ENCODE results near the gene MS4A6E.

The MS4A6E gene

GRCh38 chr11:60377401-60378136 lies 50.5 kb downstream of the MS4A6E start:
- DNase-seq: no peak
- Histone ChIP-seq H3K9me3 (ENCODE audit: control insufficient read depth, low read length) (no peaks in the 10 kb centered on the region), H4K8ac (ENCODE audit: low read length) (no peak overlapping the region), H3K79me1 (replicated peaks; ENCODE audit: low read length, poor library complexity, severe bottlenecking) (no peaks in the 10 kb centered on the region), H3K18ac (ENCODE audit: low read depth in 1 of 2, low read length in 2 of 2) (no peak overlapping the region), H2AFZ (ENCODE audit: low read depth, low read length) (no peak overlapping the region), H3K27ac (ENCODE audit: low read length, poor library complexity, severe bottlenecking) (no peak overlapping the region), H3K4me3 (ENCODE audit: insufficient read depth in 1 of 2, low read depth in 1 of 2, low read length in 2 of 2) (no peak overlapping the region), H3K14ac (ENCODE audit: low read length in 2 of 2) (no peak overlapping the region), H2BK15ac (ENCODE audit: low read depth, poor library complexity, severe bottlenecking) (no peak overlapping the region), H3K4ac (ENCODE audit: low read depth in 1 of 2, low read length in 2 of 2) (no peak overlapping the region), H2AK5ac (ENCODE audit: low read length, severe bottlenecking) (no peak overlapping the region), H3K23ac (ENCODE audit: low read length in 2 of 2) (no peak overlapping the region), H3K27me3 (ENCODE audit: control insufficient read depth in 1 of 2, insufficient read depth in 1 of 2, low read length in 2 of 2) (no peaks in the 10 kb centered on the region), H2BK5ac (ENCODE audit: low read depth, low read length, poor library complexity, severe bottlenecking) (no peak overlapping the region), H2BK12ac (ENCODE audit: low read length in 2 of 2) (no peak overlapping the region), H2BK120ac (ENCODE audit: low read depth, low read length) (no peak overlapping the region), H3K9ac (ENCODE audit: low read length) (no peak overlapping the region), H3K36me3 (ENCODE audit: control insufficient read depth in 1 of 2, insufficient read depth in 2 of 2, low read depth in 1 of 2, low read length in 2 of 2) (no peaks in the 10 kb centered on the region), H4K91ac (ENCODE audit: low read length) (no peak overlapping the region), H3K4me1 (ENCODE audit: control insufficient read depth, insufficient read depth, low read depth, low read length) (peaks cover 2% of the 10 kb centered on the region), H3K4me2 (ENCODE audit: low read length, poor library complexity, severe bottlenecking) (no peak overlapping the region)
- WGBS: 100% methylated on average over 1 of the region's 2 CpGs

- no peak within 1 kb of the TSS for H3K14ac ChIP-seq (ENCODE audit: low read length in 2 of 2)
- no peaks in the 10 kb centered on the region for H3K79me1 ChIP-seq (replicated peaks; ENCODE audit: low read length, poor library complexity, severe bottlenecking)
- no peak within 1 kb of the TSS for H2BK15ac ChIP-seq (ENCODE audit: low read depth, poor library complexity, severe bottlenecking)
- no peaks in the 10 kb centered on the region for H3K27me3 ChIP-seq (ENCODE audit: control insufficient read depth in 1 of 2, insufficient read depth in 1 of 2, low read length in 2 of 2)
- no peak within 1 kb of the TSS for H3K4ac ChIP-seq (ENCODE audit: low read depth in 1 of 2, low read length in 2 of 2)
- no peak within 1 kb of the TSS for H2AFZ ChIP-seq (ENCODE audit: low read depth, low read length)
- no peak within 1 kb of the TSS for H2BK12ac ChIP-seq (ENCODE audit: low read length in 2 of 2)
- peaks cover 2% of the 10 kb centered on the region for H3K4me1 ChIP-seq (ENCODE audit: control insufficient read depth, insufficient read depth, low read depth, low read length)
- no peak within 1 kb of the TSS for H4K91ac ChIP-seq (ENCODE audit: low read length)
- DNase-seq: no peak
- no peak within 1 kb of the TSS for H3K27ac ChIP-seq (ENCODE audit: low read length, poor library complexity, severe bottlenecking)
- no peak within 1 kb of the TSS for H3K4me2 ChIP-seq (ENCODE audit: low read length, poor library complexity, severe bottlenecking)
- H2AK5ac ChIP-seq (ENCODE audit: low read length, severe bottlenecking): no peak within 1 kb of the TSS
- H3K18ac ChIP-seq (ENCODE audit: low read depth in 1 of 2, low read length in 2 of 2): no peak within 1 kb of the TSS
- no peak within 1 kb of the TSS for H3K23ac ChIP-seq (ENCODE audit: low read length in 2 of 2)
- H3K9ac ChIP-seq (ENCODE audit: low read length): no peak within 1 kb of the TSS
- no peaks in the 10 kb centered on the region for H3K9me3 ChIP-seq (ENCODE audit: control insufficient read depth, low read length)
- no peak within 1 kb of the TSS for H2BK5ac ChIP-seq (ENCODE audit: low read depth, low read length, poor library complexity, severe bottlenecking)
- no peak within 1 kb of the TSS for H3K4me3 ChIP-seq (ENCODE audit: insufficient read depth in 1 of 2, low read depth in 1 of 2, low read length in 2 of 2)
- no peak within 1 kb of the TSS for H4K8ac ChIP-seq (ENCODE audit: low read length)
- H3K36me3 ChIP-seq (ENCODE audit: control insufficient read depth in 1 of 2, insufficient read depth in 2 of 2, low read depth in 1 of 2, low read length in 2 of 2): no peaks in the 10 kb centered on the region
- no peak within 1 kb of the TSS for H2BK120ac ChIP-seq (ENCODE audit: low read depth, low read length)
- WGBS: 49% methylated on average over 3 of the region's 3 CpGs
These were observed 51.3 kb downstream of the MS4A6E start, which contains the start of gene MS4A7 for GRCh38 chr11:60378354-60378753. Gene MS4A7, plus strand, starts transcription at chr11:60378532. Its CDS starts 4,610 bp downstream, at chr11:60383142.

GRCh38 chr11:60389279-60389910 lies 62.3 kb downstream of the MS4A6E start:
- H3K18ac ChIP-seq (ENCODE audit: low read depth in 1 of 2, low read length in 2 of 2): no peak overlapping the region
- H2BK120ac ChIP-seq (ENCODE audit: low read depth, low read length): no peak overlapping the region
- H3K9me3 ChIP-seq (ENCODE audit: control insufficient read depth, low read length): no peaks in the 10 kb centered on the region
- H2AK5ac ChIP-seq (ENCODE audit: low read length, severe bottlenecking): no peak overlapping the region
- H3K27me3 ChIP-seq (ENCODE audit: control insufficient read depth in 1 of 2, insufficient read depth in 1 of 2, low read length in 2 of 2): no peaks in the 10 kb centered on the region
- no peak overlapping the region for H3K4me3 ChIP-seq (ENCODE audit: insufficient read depth in 1 of 2, low read depth in 1 of 2, low read length in 2 of 2)
- no peak overlapping the region for H2BK15ac ChIP-seq (ENCODE audit: low read depth, poor library complexity, severe bottlenecking)
- no peaks in the 10 kb centered on the region for H3K79me1 ChIP-seq (replicated peaks; ENCODE audit: low read length, poor library complexity, severe bottlenecking)
- no peak overlapping the region for H4K91ac ChIP-seq (ENCODE audit: low read length)
- no peak overlapping the region for H2AFZ ChIP-seq (ENCODE audit: low read depth, low read length)
- 37% methylated on average over 3 of the region's 5 CpGs for WGBS
- no peaks in the 10 kb centered on the region for H3K36me3 ChIP-seq (ENCODE audit: control insufficient read depth in 1 of 2, insufficient read depth in 2 of 2, low read depth in 1 of 2, low read length in 2 of 2)
- no peak overlapping the region for H4K8ac ChIP-seq (ENCODE audit: low read length)
- H3K4me2 ChIP-seq (ENCODE audit: low read length, poor library complexity, severe bottlenecking): no peak overlapping the region
- H3K27ac ChIP-seq (ENCODE audit: low read length, poor library complexity, severe bottlenecking): no peak overlapping the region
- no peak overlapping the region for H2BK12ac ChIP-seq (ENCODE audit: low read length in 2 of 2)
- no peak overlapping the region for H3K9ac ChIP-seq (ENCODE audit: low read length)
- DNase-seq: peak; percentile 72
- H3K4ac ChIP-seq (ENCODE audit: low read depth in 1 of 2, low read length in 2 of 2): no peak overlapping the region
- H3K23ac ChIP-seq (ENCODE audit: low read length in 2 of 2): no peak overlapping the region
- no peak overlapping the region for H3K14ac ChIP-seq (ENCODE audit: low read length in 2 of 2)
- no peaks in the 10 kb centered on the region for H3K4me1 ChIP-seq (ENCODE audit: control insufficient read depth, insufficient read depth, low read depth, low read length)
- no peak overlapping the region for H2BK5ac ChIP-seq (ENCODE audit: low read depth, low read length, poor library complexity, severe bottlenecking)

DNA sequence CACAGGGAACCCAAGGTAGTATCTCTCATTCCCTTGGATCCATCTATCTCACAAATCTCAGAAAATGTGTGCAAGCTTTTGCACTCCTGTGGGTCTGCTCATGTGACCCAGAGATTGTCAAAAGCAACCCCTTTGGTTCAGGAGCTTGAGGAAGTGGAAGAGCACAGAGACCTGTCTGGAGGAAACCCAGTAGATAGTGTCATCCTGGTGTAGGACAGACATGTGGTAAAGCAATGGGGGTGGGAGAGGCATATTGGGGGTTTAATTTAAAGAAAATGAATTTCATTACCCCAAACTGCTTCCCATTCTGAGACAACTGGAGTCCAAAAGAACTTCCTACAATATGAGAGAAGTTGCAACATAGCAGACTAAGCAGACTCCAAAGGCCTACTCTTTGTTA lies 63.4 kb downstream of the MS4A6E start:
- Histone ChIP-seq H3K4me1 (ENCODE audit: control insufficient read depth, insufficient read depth, low read depth, low read length) (no peaks in the 10 kb centered on the region), H2AFZ (ENCODE audit: low read depth, low read length) (no peak overlapping the region), H3K79me1 (replicated peaks; ENCODE audit: low read length, poor library complexity, severe bottlenecking) (no peaks in the 10 kb centered on the region), H3K4me3 (ENCODE audit: insufficient read depth in 1 of 2, low read depth in 1 of 2, low read length in 2 of 2) (no peak overlapping the region), H4K91ac (ENCODE audit: low read length) (no peak overlapping the region), H3K18ac (ENCODE audit: low read depth in 1 of 2, low read length in 2 of 2) (no peak overlapping the region), H4K8ac (ENCODE audit: low read length) (no peak overlapping the region), H3K27ac (ENCODE audit: low read length, poor library complexity, severe bottlenecking) (no peak overlapping the region), H3K9me3 (ENCODE audit: control insufficient read depth, low read length) (no peaks in the 10 kb centered on the region), H2BK5ac (ENCODE audit: low read depth, low read length, poor library complexity, severe bottlenecking) (no peak overlapping the region), H3K27me3 (ENCODE audit: control insufficient read depth in 1 of 2, insufficient read depth in 1 of 2, low read length in 2 of 2) (no peaks in the 10 kb centered on the region), H3K4me2 (ENCODE audit: low read length, poor library complexity, severe bottlenecking) (no peak overlapping the region), H3K23ac (ENCODE audit: low read length in 2 of 2) (no peak overlapping the region), H2BK120ac (ENCODE audit: low read depth, low read length) (no peak overlapping the region), H2BK15ac (ENCODE audit: low read depth, poor library complexity, severe bottlenecking) (no peak overlapping the region), H3K9ac (ENCODE audit: low read length) (no peak overlapping the region), H2BK12ac (ENCODE audit: low read length in 2 of 2) (no peak overlapping the region), H3K36me3 (ENCODE audit: control insufficient read depth in 1 of 2, insufficient read depth in 2 of 2, low read depth in 1 of 2, low read length in 2 of 2) (no peaks in the 10 kb centered on the region), H3K4ac (ENCODE audit: low read depth in 1 of 2, low read length in 2 of 2) (no peak overlapping the region), H2AK5ac (ENCODE audit: low read length, severe bottlenecking) (no peak overlapping the region), H3K14ac (ENCODE audit: low read length in 2 of 2) (no peak overlapping the region)
- DNase-seq: no peak
